GM21723 (cell line): ENCODE results near the gene LAMA2.

ENCODE experiments used
- ATAC-seq: cut with Tn5 transposase; IDR thresholded peaks from one replicate; pipeline ENCODE4 v1.9.1; 2021; ENCODE audit warnings: mild to moderate bottlenecking, moderate library complexity; ENCODE audit not compliant: unreplicated experiment

The LAMA2 gene

GRCh38 chr6:128882991-128883611, at the start of gene LAMA2:
LAMA2 (plus strand) TSS chr6:128883138; CDS start chr6:128883246, 108 bp downstream.
- ATAC-seq: no peak

GRCh38 chr6:128836761-128837160, 46.2 kb upstream of the LAMA2 start:
- no peak for ATAC-seq

- ATAC-seq: no peak
Measured at GRCh38 chr6:128841518-128841917, 41.4 kb upstream of the LAMA2 start.

- ATAC-seq: no peak
Measured at GRCh38 chr6:128844598-128844997, 38.3 kb upstream of the LAMA2 start.

- ATAC-seq: no peak
Measured at GRCh38 chr6:128847431-128848210, 35.3 kb upstream of the LAMA2 start.

- no peak for ATAC-seq
Measured at GRCh38 chr6:128848212-128848935, 34.6 kb upstream of the LAMA2 start.

GRCh38 chr6:128855581-128856085, 27.3 kb upstream of the LAMA2 start:
- no peak for ATAC-seq

GRCh38 chr6:128857806-128858205, 25.1 kb upstream of the LAMA2 start:
- no peak for ATAC-seq

- ATAC-seq: no peak
Measured at GRCh38 chr6:128860782-128861181, 22.2 kb upstream of the LAMA2 start.

- ATAC-seq: no peak
Measured at GRCh38 chr6:128863983-128864382, 19.0 kb upstream of the LAMA2 start.

- no peak for ATAC-seq
Measured at GRCh38 chr6:128870746-128871145, 12.2 kb upstream of the LAMA2 start.

- ATAC-seq: no peak
Measured at GRCh38 chr6:128874863-128875262, 8.1 kb upstream of the LAMA2 start.

- ATAC-seq: no peak
Measured at GRCh38 chr6:128882560-128882959, 378 bp upstream of the LAMA2 start.

GRCh38 chr6:128883906-128884305, 968 bp downstream of the LAMA2 start:
- no peak for ATAC-seq

- no peak for ATAC-seq
Measured at GRCh38 chr6:128885381-128885780, 2.4 kb downstream of the LAMA2 start.

GRCh38 chr6:128886706-128887105, 3.8 kb downstream of the LAMA2 start:
- ATAC-seq: no peak

- no peak for ATAC-seq
Measured at GRCh38 chr6:128888444-128889175, 5.7 kb downstream of the LAMA2 start.

GRCh38 chr6:128889870-128890269, 6.9 kb downstream of the LAMA2 start:
- ATAC-seq: no peak

GRCh38 chr6:128892079-128892478, 9.1 kb downstream of the LAMA2 start:
- no peak for ATAC-seq

GRCh38 chr6:128899341-128900050, 16.6 kb downstream of the LAMA2 start:
- ATAC-seq: no peak
